NCI-H1436 treated with DMSO at 0.1 percent for 48 hours (cell line): Measurements from ENCODE around the gene CST4.
"Not testable (repeated sequence)": the region's sequence is repeated elsewhere in the genome, so short reads cannot be mapped to it uniquely, and the experiment has no call there.

ENCODE experiments used
- DNase-seq: peaks from one replicate; lab custom pipeline; 2025; lab: John Stamatoyannopoulos, UW

Gene CST4

GRCh38 chr20:23687986-23688385 lies 852 bp downstream of the CST4 start:
- DNase-seq: no peak

GRCh38 chr20:23686046-23686750 lies 2.6 kb downstream of the CST4 start:
- no peak for DNase-seq

- not testable (repeated sequence) for DNase-seq
Measured at GRCh38 chr20:23685529-23685896, 3.3 kb downstream of the CST4 start.

- no peak for DNase-seq
Measured at GRCh38 chr20:23684261-23684660, 4.6 kb downstream of the CST4 start.

- DNase-seq: no peak
Measured at GRCh38 chr20:23683807-23684206, 5.0 kb downstream of the CST4 start.

- DNase-seq: no peak
Measured at GRCh38 chr20:23683281-23683680, 5.6 kb downstream of the CST4 start.

- DNase-seq: no peak
Measured at GRCh38 chr20:23680146-23680545, 8.7 kb downstream of the CST4 start.

- DNase-seq: no peak
Measured at GRCh38 chr20:23679133-23680092, 9.4 kb downstream of the CST4 start.

- DNase-seq: no peak
Measured at GRCh38 chr20:23673209-23673608, 15.6 kb downstream of the CST4 start.

GRCh38 chr20:23672158-23672557 lies 16.7 kb downstream of the CST4 start:
- DNase-seq: no peak

- DNase-seq: no peak
Measured at GRCh38 chr20:23671479-23671878, 17.4 kb downstream of the CST4 start.

GRCh38 chr20:23670361-23670760 lies 18.5 kb downstream of the CST4 start:
- DNase-seq: no peak

- DNase-seq: no peak
Measured at GRCh38 chr20:23669866-23670265, 19.0 kb downstream of the CST4 start.

- DNase-seq: no peak
Measured at GRCh38 chr20:23669327-23669726, 19.5 kb downstream of the CST4 start.

GRCh38 chr20:23668477-23668951 lies 20.3 kb downstream of the CST4 start:
- DNase-seq: no peak

GRCh38 chr20:23667666-23668065 lies 21.2 kb downstream of the CST4 start:
- no peak for DNase-seq

- no peak for DNase-seq
Measured at GRCh38 chr20:23666698-23667097, 22.1 kb downstream of the CST4 start.

- DNase-seq: no peak
Measured at GRCh38 chr20:23666189-23666588, 22.6 kb downstream of the CST4 start.

GRCh38 chr20:23664954-23665353 lies 23.9 kb downstream of the CST4 start:
- DNase-seq: no peak

- DNase-seq: not testable (repeated sequence)
Measured at GRCh38 chr20:23664046-23664445, 24.8 kb downstream of the CST4 start.

GRCh38 chr20:23663180-23663579 lies 25.7 kb downstream of the CST4 start:
- no peak for DNase-seq

GRCh38 chr20:23662276-23662870 lies 26.5 kb downstream of the CST4 start:
- DNase-seq: no peak

- DNase-seq: no peak
Measured at GRCh38 chr20:23661002-23661429, 27.8 kb downstream of the CST4 start.
